ENCODE results near the gene BMP6. TPM values are rescaled to one million over a fixed set of nuclear protein-coding genes. Genes with fewer than 3 reads are reported as not detected.

BMP6 gene
- total and polyA plus RNA-seq, 2 experiments from 2014 or later, result 0.84 to 2.8 TPM

- no peak overlapping the region for H3K27ac Mint-ChIP-seq
- Histone ChIP-seq H3F3A (replicated peaks; ENCODE audit: low read depth) (no peaks in the 10 kb centered on the region), H3K4me2 (no peak overlapping the region), H2AFZ (no peak overlapping the region), H3K4me3 (no peak overlapping the region), H3K36me3 (ENCODE audit: insufficient read depth) (no peaks in the 10 kb centered on the region), H3K9me2 (ENCODE audit: insufficient read depth) (no peaks in the 10 kb centered on the region), H3K4me1 (ENCODE audit: insufficient read depth) (no peaks in the 10 kb centered on the region), H3K79me2 (replicated peaks; ENCODE audit: insufficient read depth) (no peaks in the 10 kb centered on the region), H4K20me1 (replicated peaks; ENCODE audit: insufficient read depth) (no peaks in the 10 kb centered on the region), H3K27ac (ENCODE audit: low read depth) (no peak overlapping the region), H3K27me3 (ENCODE audit: insufficient read depth) (no peaks in the 10 kb centered on the region)
- no peaks in the 10 kb centered on the region for H3K9me3 Mint-ChIP-seq
- TF ChIP-seq CTCF (conservative IDR thresholded peaks at IDR 0.05; ENCODE audit: low read depth in 2 of 2) (no peak; a peak in 1 of 4 replicates), STAT1 (IDR thresholded peaks at IDR 0.05; ENCODE audit: unreplicated experiment) (no peak), EZH2phosphoT487 (IDR thresholded peaks at IDR 0.05; ENCODE audit: unreplicated experiment) (no peak), NANOG (IDR thresholded peaks at IDR 0.05; ENCODE audit: borderline replicate concordance) (no peak)
- DNase-seq (ENCODE audit: low spot score), result no peak
- H3K4me3 Mint-ChIP-seq, result no peak overlapping the region
- peaks cover 8% of the 10 kb centered on the region for H3K27me3 Mint-ChIP-seq (ENCODE audit: insufficient read depth, low read depth, poor library complexity)
- peak; percentile 44 for ATAC-seq
- peaks cover 13% of the 10 kb centered on the region for H3K4me1 Mint-ChIP-seq
- no peaks in the 10 kb centered on the region for H3K36me3 Mint-ChIP-seq (ENCODE audit: low read depth)
These were observed 21.1 kb downstream of the BMP6 start for GRCh38 chr6:7747016-7747415.

- Histone ChIP-seq H3K9me2 (ENCODE audit: insufficient read depth) (no peaks in the 10 kb centered on the region), H2AFZ (no peak overlapping the region), H3K79me2 (replicated peaks; ENCODE audit: insufficient read depth) (no peaks in the 10 kb centered on the region), H3K4me3 (no peak overlapping the region), H3F3A (replicated peaks; ENCODE audit: low read depth) (no peaks in the 10 kb centered on the region), H3K36me3 (ENCODE audit: insufficient read depth) (no peaks in the 10 kb centered on the region), H3K4me1 (ENCODE audit: insufficient read depth) (no peaks in the 10 kb centered on the region), H3K27me3 (ENCODE audit: insufficient read depth) (no peaks in the 10 kb centered on the region), H3K4me2 (no peak overlapping the region), H3K27ac (ENCODE audit: low read depth) (no peak overlapping the region), H4K20me1 (replicated peaks; ENCODE audit: insufficient read depth) (no peaks in the 10 kb centered on the region)
- H3K27me3 Mint-ChIP-seq (ENCODE audit: insufficient read depth, low read depth, poor library complexity), result peaks cover 8% of the 10 kb centered on the region
- no peak overlapping the region for H3K4me3 Mint-ChIP-seq
- TF ChIP-seq ZNF462 (CRISPR knock-in tag; IDR thresholded peaks at IDR 0.05), result no peak
- peak in 1 of 2 experiments; percentile 27; a peak in 1 of 4 replicates for TF ChIP-seq CTCF (conservative IDR thresholded peaks at IDR 0.05; ENCODE audit: low read depth in 2 of 2)
- no peak overlapping the region for H3K27ac Mint-ChIP-seq
- peaks cover 13% of the 10 kb centered on the region for H3K4me1 Mint-ChIP-seq
- no peak for DNase-seq (ENCODE audit: low spot score)
- peak; percentile 37; the same call in 2 of the 3 replicates for ATAC-seq
- no peaks in the 10 kb centered on the region for H3K9me3 Mint-ChIP-seq
- no peaks in the 10 kb centered on the region for H3K36me3 Mint-ChIP-seq (ENCODE audit: low read depth)
These were observed 21.5 kb downstream of the BMP6 start for GRCh38 chr6:7747433-7747832.
